Parathyroid adenoma (tissue), 2 donors: ENCODE measurements around the gene MRPL22.
"Not testable (repeated sequence)": the region's sequence is repeated elsewhere in the genome, so short reads cannot be mapped to it uniquely, and the experiment has no call there.

Experiments
- H2AFZ ChIP-seq: fragments of 300-600 bp; sonication (generic); one replicate; pipeline ENCODE4 v1.7.0; 2017; ENCODE audit warnings: antibody characterized with exemption, mild to moderate bottlenecking
- H3K27ac ChIP-seq: fragments of 300-600 bp; sonication (generic); one replicate; pipeline ENCODE4 v1.7.0; 2017
- H3K27me3 ChIP-seq: fragments of 300-600 bp; sonication (generic); one replicate; pipeline ENCODE4 v1.7.0; 2017; ENCODE audit warnings: low read length; ENCODE audit not compliant: control insufficient read depth, insufficient read depth
- H3K36me3 ChIP-seq: fragments of 300-600 bp; sonication (generic); one replicate; pipeline ENCODE4 v1.7.0; 2017; ENCODE audit warnings: low read length; ENCODE audit not compliant: control insufficient read depth, insufficient read depth
- H3K4me1 ChIP-seq: fragments of 300-600 bp; sonication (generic); one replicate; pipeline ENCODE4 v1.7.0; 2017; ENCODE audit warnings: control low read depth
- H3K4me2 ChIP-seq: fragments of 300-600 bp; sonication (generic); one replicate; pipeline ENCODE4 v1.7.0; 2017; ENCODE audit warnings: low read length
- H3K4me3 ChIP-seq: fragments of 300-600 bp; sonication (generic); one replicate; pipeline ENCODE4 v1.7.0; 2017; ENCODE audit warnings: low read depth, low read length
- H3K79me2 ChIP-seq: fragments of 300-600 bp; sonication (generic); one replicate; pipeline ENCODE4 v1.7.0; 2017; ENCODE audit warnings: control low read depth
- H3K9ac ChIP-seq: fragments of 300-600 bp; sonication (generic); one replicate; pipeline ENCODE4 v1.7.0; 2017; ENCODE audit warnings: mild to moderate bottlenecking
- H3K9me3 ChIP-seq: fragments of 300-600 bp; sonication (generic); one replicate; pipeline ENCODE4 v1.7.0; 2017; ENCODE audit warnings: low read length; ENCODE audit not compliant: control insufficient read depth
- CTCF ChIP-seq: fragments of 300-600 bp; sonication (generic); IDR thresholded peaks from one replicate; pipeline ENCODE4 v1.7.0; 2017; ENCODE audit warnings: antibody characterized with exemption, mild to moderate bottlenecking
- donor health status: primary hyperparathyroidism.

MRPL22 gene

GRCh38 chr5:154993461-154993860, 52.6 kb downstream of the MRPL22 start:
- H3K9ac ChIP-seq: no peak overlapping the region
- no peak overlapping the region for H2AFZ ChIP-seq
- no peaks in the 10 kb centered on the region for H3K27me3 ChIP-seq
- no peak overlapping the region for H3K27ac ChIP-seq
- no peaks in the 10 kb centered on the region for H3K9me3 ChIP-seq
- H3K4me1 ChIP-seq: no peaks in the 10 kb centered on the region
- H3K4me2 ChIP-seq: no peak overlapping the region
- no peak for TF ChIP-seq CTCF
- H3K36me3 ChIP-seq: no peaks in the 10 kb centered on the region
- no peak overlapping the region for H3K4me3 ChIP-seq
- H3K79me2 ChIP-seq: no peaks in the 10 kb centered on the region

DNA sequence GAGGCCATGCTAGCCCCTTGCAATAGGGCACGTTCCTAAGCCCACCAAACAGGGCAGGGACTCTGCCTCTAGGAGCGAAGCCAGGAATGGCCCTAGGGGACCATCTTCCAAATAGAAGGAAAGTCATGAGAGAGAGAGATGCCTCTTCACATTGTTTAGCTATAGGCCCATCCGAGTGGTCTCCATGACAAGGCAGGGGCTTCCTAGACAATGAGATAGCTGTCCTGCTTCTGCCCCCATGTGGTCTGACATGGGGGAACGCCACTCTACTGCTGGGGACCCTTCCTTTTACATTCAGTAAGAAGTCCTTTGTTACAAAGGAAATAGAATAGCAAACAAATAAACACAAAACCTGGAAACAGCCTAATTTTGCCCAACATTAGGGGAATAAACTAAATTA, 54.8 kb downstream of the MRPL22 start:
- Histone ChIP-seq H3K4me1 (no peaks in the 10 kb centered on the region), H3K27me3 (no peaks in the 10 kb centered on the region), H3K27ac (no peak overlapping the region), H2AFZ (no peak overlapping the region), H3K79me2 (no peaks in the 10 kb centered on the region), H3K4me3 (no peak overlapping the region), H3K9me3 (no peaks in the 10 kb centered on the region), H3K4me2 (no peak overlapping the region), H3K9ac (no peak overlapping the region), H3K36me3 (no peaks in the 10 kb centered on the region)
- no peak for TF ChIP-seq CTCF

GRCh38 chr5:154997746-154998145, 56.9 kb downstream of the MRPL22 start:
- no peaks in the 10 kb centered on the region for H3K27me3 ChIP-seq
- no peak overlapping the region for H3K9ac ChIP-seq
- H3K4me2 ChIP-seq: no peak overlapping the region
- no peak overlapping the region for H2AFZ ChIP-seq
- H3K36me3 ChIP-seq: no peaks in the 10 kb centered on the region
- no peak for TF ChIP-seq CTCF
- no peaks in the 10 kb centered on the region for H3K79me2 ChIP-seq
- H3K4me3 ChIP-seq: no peak overlapping the region
- no peaks in the 10 kb centered on the region for H3K4me1 ChIP-seq
- no peak overlapping the region for H3K27ac ChIP-seq
- no peaks in the 10 kb centered on the region for H3K9me3 ChIP-seq

- TF ChIP-seq CTCF: no peak
- H3K27ac ChIP-seq: no peak overlapping the region
- no peak overlapping the region for H3K9ac ChIP-seq
These were observed 59.0 kb downstream of the MRPL22 start for GRCh38 chr5:154999865-155000264.

GRCh38 chr5:155001523-155001922, 60.6 kb downstream of the MRPL22 start:
- Histone ChIP-seq H3K4me3 (no peak overlapping the region), H3K27me3 (no peaks in the 10 kb centered on the region), H3K36me3 (no peaks in the 10 kb centered on the region), H3K79me2 (no peaks in the 10 kb centered on the region), H2AFZ (no peak overlapping the region), H3K4me2 (no peak overlapping the region), H3K4me1 (no peaks in the 10 kb centered on the region), H3K27ac (no peak overlapping the region), H3K9ac (no peak overlapping the region), H3K9me3 (no peaks in the 10 kb centered on the region)
- no peak for TF ChIP-seq CTCF

More at GRCh38 chr5:154999865-155000264, 59.0 kb downstream of the MRPL22 start:
- Histone ChIP-seq H3K9me3 (no peaks in the 10 kb centered on the region), H2AFZ (no peak overlapping the region), H3K79me2 (no peaks in the 10 kb centered on the region), H3K4me2 (no peak overlapping the region), H3K36me3 (no peaks in the 10 kb centered on the region), H3K27me3 (no peaks in the 10 kb centered on the region), H3K4me3 (no peak overlapping the region), H3K4me1 (no peaks in the 10 kb centered on the region)

GRCh38 chr5:155002722-155003121, 61.8 kb downstream of the MRPL22 start:
- not testable (repeated sequence) for H3K4me3 ChIP-seq, H3K9me3 ChIP-seq, H2AFZ ChIP-seq, H3K79me2 ChIP-seq, H3K4me1 ChIP-seq, H3K9ac ChIP-seq, H3K4me2 ChIP-seq, H3K27me3 ChIP-seq, H3K36me3 ChIP-seq, H3K27ac ChIP-seq
